Astrocyte (in vitro differentiated cells and primary cell): ENCODE data around the gene B4GALT4.

Source experiments
- CTCF ChIP-seq: IDR thresholded peaks from 2 replicates; pipeline ENCODE4 v1.5.1; 2011; ENCODE audit warnings: low read depth, mild to moderate bottlenecking, inconsistent platforms, low read length, moderate library complexity; ENCODE audit not compliant: insufficient read depth
- EZH2 ChIP-seq: IDR thresholded peaks from 2 replicates; pipeline ENCODE4 v1.6.1; 2012; ENCODE audit warnings: mild to moderate bottlenecking, low read length, inconsistent platforms; ENCODE audit not compliant: insufficient read depth

GRCh38 chr3:119205209-119205608, 35.5 kb downstream of the B4GALT4 start:
- TF ChIP-seq CTCF (no peak), EZH2 (no peak)
